HG03354 (cell line): ENCODE results near the gene RHEBL1.

Source experiments
- ATAC-seq: cut with Tn5 transposase; IDR thresholded peaks from one replicate; pipeline ENCODE4 v1.9.1; 2021; ENCODE audit warnings: mild to moderate bottlenecking; ENCODE audit not compliant: unreplicated experiment, poor library complexity, severe bottlenecking

RHEBL1 gene

GRCh38 chr12:49040364-49040855, 29.4 kb downstream of the RHEBL1 start:
- ATAC-seq: no peak

GRCh38 chr12:49039421-49040363, 30.1 kb downstream of the RHEBL1 start:
- no peak for ATAC-seq

- no peak for ATAC-seq
Measured at GRCh38 chr12:49038291-49038955, 31.4 kb downstream of the RHEBL1 start.

DNA sequence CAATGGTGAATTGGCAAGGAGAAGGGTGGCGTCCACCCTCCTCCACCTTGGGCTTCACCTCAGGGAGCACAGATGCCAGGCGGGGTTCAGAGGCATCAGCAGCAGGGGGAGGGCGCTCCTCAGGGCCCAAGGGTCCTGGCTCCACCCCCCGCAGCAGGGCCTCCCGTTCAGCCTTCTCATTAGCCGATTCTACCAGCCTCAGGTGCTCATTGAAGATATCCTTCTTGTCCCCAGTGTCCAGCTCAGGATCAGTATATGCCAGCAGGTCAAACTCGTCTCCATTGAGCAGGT, 31.9 kb downstream of the RHEBL1 start:
- ATAC-seq: no peak

GRCh38 chr12:49037111-49037946, 32.5 kb downstream of the RHEBL1 start:
- ATAC-seq: no peak

DNA sequence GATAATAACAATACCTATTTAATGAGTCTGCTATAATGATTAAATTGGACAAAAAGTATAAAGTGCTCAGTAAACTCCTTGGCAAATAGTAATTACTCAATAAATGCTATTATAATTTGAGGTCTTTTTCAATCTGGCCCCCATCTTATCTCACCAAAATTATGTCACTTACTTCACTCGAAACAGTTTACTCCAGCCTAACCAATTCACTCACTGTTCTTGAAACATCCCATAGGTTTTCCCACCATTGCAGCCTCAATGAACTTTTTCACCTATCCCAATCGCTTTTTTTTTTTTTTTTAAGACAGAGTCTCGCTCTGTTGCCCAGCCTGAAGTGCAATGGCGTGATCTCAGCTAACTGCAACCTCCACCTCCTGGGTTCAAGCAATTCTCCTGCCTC, 33.8 kb downstream of the RHEBL1 start:
- ATAC-seq: no peak

- no peak for ATAC-seq
Measured at GRCh38 chr12:49034286-49034622, 35.5 kb downstream of the RHEBL1 start.

- ATAC-seq: no peak
Measured at GRCh38 chr12:49033611-49034285, 36.0 kb downstream of the RHEBL1 start.

DNA sequence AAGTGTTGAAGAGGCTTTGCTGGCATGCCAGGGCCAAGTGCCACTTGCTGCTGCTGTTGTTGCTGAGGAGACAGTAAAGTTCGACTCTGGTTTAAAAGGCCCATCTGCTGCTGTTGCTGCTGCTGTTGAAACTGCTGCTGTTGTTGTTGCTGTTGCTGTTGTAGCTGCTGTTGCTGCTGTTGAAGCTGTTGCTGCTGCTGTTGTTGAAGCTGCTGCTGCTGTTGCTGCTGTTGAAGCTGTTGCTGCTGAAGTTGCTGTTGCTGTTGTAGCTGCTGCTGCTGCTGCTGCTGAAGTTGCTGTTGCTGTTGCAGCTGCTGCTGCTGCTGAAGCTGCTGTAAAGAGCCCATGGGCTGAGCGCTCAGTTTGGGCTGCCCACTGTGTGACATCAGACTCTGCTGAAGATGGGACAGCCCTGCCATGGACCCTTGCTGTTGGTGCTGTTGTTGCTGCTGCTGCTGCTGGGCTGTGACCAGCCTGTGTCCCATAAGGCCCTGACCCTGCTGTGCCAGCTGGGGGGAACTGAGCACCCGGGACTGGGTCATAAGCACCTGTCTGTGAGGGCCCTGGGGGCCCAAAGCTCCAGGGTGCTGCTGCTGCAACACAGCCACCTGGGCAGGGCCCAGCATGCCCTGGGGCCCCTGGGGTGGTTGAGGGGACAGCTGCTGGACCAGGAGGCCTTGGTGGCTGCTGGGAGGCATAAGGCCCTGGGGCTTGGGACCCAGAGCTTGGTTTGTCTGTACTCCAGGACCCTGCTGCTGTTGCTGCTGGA, 36.9 kb downstream of the RHEBL1 start:
- no peak for ATAC-seq

DNA sequence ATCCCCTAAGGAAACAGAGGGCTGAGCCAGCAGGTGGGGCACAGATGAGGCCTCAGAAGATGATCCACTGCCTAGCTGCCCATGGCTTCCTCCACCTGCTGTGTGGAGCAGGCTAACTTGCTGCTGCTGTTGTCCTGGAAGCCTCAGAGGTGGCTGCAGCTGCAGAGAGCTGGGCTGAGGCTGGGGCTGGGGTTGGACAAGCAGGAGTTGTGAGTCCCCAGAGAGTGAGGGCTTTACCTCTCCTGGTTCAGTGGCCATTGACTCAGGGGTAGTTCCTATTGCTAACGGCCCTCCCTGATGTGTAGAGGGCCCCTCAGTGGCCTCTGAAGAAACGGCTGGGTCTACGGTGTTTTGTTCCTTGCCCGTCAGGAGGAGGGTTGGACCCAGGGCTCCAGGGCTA, 37.5 kb downstream of the RHEBL1 start:
- ATAC-seq: no peak

GRCh38 chr12:49031573-49032161, 38.1 kb downstream of the RHEBL1 start:
- no peak for ATAC-seq

GRCh38 chr12:49030714-49031572, 38.8 kb downstream of the RHEBL1 start:
- ATAC-seq: no peak

DNA sequence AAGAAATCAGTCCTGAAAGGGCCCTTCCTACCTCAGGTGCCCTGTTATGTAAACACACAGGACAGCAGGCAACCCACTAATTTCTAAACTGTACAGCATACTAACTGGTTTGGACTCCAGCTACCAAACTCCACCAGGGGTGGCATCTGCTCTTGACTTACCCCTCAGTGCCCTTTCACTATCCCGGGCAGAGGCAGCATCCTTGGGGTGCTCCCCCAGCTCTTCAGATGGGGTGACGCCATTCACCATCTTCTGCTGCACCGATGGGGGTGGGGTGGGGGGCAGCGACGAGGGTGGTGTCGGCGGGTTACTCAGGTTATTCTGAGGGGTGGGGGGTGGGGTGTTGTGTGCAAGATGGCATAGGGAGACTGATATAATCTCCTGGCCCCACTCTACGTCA, 39.7 kb downstream of the RHEBL1 start:
- ATAC-seq: no peak

GRCh38 chr12:49028666-49029275, 41.0 kb downstream of the RHEBL1 start:
- ATAC-seq: no peak

DNA sequence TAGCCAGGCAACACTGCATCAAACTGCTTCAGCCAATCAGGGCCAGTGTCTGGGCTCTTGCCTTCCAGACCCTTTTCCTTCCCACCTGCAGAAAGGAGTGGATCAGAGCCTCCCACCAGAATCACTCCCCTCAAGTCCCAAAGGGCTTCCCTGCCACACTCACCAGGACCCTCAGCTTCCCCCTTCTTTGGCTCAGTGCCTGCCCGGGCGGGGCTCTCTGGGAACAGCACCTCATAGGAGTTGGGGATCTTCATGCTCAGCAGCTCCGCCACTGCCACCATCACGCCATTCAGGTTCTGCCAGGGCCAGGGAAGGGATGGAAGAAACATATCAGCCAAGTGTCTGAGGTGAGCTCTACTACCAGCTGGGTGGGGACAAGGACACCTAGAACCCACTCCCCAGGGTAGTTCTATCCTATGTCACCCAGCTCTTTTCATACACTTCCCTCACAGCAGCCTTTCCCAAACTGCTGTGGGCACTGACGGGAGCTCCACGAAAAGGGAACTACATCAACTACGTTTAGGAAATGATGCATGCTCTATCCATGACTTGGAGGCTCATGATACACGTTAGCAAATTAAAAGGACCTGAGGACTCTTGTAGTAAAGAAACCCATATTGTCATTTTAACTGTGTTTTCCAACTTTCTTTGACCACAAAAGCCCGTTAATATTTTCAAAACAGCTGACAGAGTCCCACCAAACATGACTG, 41.8 kb downstream of the RHEBL1 start:
- ATAC-seq: no peak

- ATAC-seq: no peak
Measured at GRCh38 chr12:49026678-49027480, 42.9 kb downstream of the RHEBL1 start.
